HG02885 (cell line): Measurements from ENCODE around the gene PLXNC1.

ENCODE experiments used
- ATAC-seq: cut with Tn5 transposase; IDR thresholded peaks from one replicate; pipeline ENCODE4 v1.9.1; 2021; ENCODE audit warnings: mild to moderate bottlenecking; ENCODE audit not compliant: unreplicated experiment, poor library complexity

Gene PLXNC1

DNA sequence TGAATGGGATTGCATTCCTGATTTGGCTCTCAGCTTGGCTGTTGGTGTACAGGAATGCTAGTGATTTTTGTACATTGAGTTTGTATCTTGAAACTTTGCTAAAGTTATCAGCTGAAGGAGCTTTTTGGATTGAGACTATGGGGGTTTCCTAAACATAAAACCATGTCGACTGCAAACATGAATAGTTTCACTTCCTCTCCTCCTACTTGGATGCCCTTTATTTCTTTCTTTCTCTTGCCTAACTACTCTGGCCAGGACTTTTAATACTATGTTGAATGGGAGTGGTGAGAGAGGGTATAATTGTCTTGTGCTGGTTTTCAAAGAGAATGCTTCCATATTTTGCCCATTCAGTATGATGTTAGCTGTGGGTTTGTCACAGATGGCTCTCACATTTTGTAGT, 169.8 kb downstream of the PLXNC1 start:
- ATAC-seq: no peak

DNA sequence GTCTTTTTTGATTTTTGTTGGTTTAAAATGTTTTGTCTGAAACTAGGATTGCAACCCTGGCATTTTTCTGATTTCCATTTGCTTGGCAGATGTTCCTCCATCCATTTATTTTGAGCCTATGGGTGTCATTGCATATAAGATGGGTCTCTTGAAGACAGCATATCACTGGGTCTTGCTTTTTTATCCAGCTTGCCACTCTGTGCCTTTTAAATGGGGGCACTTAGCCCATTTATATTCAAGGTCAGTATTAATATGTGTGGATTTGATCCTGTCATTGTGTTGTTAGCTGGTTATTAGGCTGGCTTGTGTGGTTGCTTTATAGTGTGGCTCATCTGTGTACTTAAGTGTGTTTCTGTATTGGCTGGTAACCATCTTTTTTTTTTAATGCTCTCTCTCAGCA, 171.7 kb downstream of the PLXNC1 start:
- no peak for ATAC-seq

DNA sequence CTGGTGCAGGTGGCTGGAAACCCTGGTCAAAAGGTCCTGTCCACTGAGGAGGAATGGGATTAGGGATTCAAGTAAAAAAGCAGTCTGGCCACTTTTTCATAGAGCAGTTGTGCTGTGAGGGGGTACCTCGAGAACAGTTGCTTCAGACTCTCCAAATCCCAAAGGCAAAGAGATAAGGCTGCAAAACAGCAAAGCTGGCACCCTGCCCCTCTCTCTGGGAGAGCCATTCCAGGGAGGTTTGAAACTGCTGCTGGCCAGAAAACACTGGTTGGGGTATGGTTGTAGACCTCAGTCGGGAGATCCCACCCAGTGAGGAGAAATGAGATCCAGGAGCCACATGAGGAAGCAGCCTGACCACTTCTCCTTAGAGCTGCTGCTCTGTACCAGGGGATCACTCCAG, 174.0 kb downstream of the PLXNC1 start:
- no peak for ATAC-seq

DNA sequence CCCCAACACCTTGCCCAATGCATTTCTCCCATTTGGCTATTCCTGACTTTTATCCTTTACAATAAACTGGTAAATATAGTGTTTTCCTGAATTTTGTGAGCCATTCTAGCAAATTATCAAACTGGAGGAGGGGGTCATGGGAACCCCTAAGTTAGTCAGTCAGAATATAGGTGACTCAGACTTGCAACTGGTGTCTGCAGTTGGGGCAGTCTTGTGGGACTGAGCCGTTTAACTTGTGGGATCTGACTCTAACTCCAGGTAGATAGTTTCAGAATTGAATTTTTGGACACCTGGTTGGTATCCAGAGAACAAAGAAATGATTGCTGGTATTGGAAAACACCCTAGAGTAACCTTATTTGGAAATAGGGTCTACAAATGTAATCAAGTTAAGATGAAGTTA, 177.9 kb downstream of the PLXNC1 start:
- ATAC-seq: no peak

DNA sequence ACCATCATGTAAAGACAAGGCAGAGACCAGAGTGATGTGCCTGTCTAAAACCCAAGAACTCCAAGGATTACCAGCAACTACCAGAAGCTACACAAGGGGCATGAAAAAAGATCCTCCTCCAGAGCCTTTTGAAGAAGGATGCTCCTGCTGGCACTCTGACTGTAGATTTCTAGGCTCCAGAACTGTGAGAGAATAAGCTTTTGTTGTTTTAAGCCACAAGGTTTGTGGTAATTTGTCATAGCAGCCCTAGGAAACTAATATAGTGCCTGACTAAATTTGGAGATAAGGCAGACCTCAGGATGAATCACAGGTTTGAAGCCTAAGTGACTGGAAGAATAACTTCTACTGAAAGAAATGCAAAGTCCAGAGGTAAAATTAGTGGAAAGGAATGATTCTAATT, 178.3 kb downstream of the PLXNC1 start:
- no peak for ATAC-seq

DNA sequence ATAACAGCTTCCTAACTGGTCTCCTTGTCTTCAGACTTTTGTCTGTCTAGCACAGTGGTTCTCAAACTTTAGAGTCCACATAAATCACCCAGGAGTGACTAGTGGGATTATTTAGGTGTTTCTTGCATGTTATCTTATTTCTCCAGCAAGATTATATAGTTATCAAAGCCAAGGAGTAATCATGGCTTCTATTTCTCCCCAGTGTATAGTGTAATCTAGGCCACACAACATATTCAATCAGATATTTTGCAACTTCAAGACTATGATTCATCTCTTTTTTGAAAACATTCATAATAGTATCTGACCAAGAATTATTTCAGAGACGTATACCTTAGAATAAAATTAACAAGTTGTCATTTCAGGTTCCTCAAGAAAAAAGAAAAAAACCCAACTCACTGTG, 179.4 kb downstream of the PLXNC1 start:
- ATAC-seq: no peak

DNA sequence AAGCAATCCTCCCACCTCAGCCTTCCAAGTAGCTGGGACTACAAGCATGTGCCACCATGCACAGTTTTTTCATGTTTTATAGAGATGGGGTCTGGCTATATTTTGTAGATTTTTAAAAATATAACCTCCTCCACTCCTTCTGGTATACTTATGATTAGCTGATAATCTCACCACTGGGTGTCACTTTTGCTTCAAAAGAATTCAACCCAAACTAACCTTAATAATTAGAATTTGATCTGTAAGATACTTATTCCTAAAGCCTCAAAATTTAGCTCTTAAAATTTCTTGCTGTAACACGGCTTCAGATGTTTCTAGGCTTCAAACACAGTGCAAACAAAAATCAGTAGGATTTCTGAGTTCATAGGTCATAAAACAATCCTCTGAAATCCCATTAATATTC, 181.0 kb downstream of the PLXNC1 start:
- no peak for ATAC-seq

DNA sequence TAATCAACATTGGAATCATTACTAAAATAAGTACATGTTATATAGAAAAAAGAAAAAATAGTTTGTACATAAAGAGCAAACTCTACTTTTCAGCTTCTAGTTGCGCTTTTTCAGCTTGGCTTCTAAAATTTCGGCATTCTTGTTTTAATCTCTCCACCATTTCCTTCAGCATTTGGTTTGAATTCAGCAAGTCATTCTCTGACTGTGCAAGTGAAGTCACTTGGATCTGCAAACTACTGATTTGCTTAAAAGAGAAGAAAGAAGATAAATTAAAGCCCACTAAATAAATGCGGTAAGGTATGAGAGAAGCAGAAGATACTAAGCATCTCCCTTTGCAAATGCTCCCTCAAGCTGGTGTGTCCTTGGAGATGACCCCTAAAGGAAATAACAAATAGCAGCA, 185.0 kb downstream of the PLXNC1 start:
- no peak for ATAC-seq

DNA sequence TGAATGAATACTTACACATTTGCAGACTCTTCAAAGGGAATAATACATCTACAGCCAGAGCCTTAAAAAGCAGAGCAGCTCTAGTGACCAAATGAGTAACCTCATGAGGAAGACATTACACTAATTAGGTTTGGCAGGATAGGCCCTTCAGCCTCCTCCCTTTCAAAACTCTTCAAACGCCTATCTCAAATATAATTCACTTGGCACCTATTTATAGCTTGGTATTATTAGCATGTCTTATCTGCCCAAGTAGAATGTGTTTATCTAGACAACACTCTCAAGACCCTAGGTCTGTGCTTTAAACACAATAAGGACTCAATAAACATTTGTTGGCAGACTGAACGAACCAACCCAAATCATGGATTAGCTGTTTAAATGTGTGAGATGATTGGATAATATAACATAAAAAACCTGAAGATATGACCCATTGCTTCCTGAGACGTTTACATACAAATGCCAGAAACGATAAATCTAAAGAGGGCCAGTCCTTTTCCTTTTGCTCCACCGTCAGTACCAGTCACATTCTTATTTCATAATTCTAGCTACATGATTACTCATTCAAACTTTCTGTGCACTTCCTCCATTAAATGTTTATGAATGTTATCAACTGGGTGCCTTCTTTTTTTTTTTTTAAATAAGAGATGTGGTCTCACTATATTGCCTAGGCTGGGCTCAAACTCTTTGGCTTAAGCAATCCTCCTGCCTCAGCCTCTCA, 188.0 kb downstream of the PLXNC1 start:
- no peak for ATAC-seq

DNA sequence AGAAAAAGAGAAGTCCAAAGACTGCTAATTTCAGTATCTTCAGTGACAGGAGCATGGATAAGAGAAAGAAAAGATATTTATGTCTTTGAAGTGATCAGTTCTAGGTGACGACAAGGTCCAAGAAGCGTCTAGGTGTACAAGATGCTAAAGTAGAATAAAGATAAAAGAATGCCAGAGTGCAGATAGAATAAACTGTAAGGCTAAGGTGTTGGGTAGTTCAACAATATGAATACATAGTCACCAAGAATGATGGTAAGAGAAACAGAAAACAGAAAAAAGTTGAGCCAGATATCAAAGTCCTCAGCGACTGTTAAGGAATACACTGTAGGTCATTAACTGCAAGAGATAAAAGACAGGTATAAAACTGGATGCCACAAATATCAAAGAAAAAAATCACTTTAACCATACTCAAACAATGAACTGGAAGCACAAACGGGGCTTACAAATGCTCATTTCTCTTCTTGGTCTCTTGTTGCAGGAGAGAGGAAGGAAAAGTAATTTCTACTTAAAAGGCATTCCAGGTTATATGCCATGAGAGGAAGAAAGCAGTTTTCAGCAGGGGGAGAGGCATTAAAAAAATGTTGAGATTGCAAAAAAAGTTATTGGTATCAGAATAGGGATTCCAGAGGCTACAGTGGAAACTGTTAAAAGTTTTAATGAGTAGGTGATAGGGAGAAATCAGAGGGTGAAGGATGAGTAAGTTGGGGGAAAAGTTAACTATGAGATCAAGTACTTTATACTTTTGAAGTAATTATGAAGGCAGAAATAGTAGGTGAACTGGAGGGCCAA, 189.8 kb downstream of the PLXNC1 start:
- ATAC-seq: no peak

DNA sequence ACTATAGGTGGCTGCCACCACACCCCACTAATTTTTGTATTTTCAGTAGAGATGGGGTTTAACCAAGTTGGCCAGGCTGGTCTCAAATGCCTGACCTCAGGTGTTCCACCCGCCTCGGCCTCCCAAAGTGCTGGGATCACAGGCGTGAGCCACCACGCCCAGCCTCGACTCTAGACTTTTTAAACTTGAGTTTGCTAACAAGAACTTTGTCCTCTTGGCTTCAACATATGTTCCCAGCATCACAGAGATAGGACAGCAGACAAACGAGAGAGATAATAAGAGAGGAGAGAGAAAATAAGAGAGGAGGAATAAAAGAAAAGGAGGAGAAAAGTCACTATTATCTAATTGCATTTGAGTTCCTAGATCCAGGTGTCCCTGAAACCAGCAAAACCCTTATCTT, 192.2 kb downstream of the PLXNC1 start:
- ATAC-seq: no peak

DNA sequence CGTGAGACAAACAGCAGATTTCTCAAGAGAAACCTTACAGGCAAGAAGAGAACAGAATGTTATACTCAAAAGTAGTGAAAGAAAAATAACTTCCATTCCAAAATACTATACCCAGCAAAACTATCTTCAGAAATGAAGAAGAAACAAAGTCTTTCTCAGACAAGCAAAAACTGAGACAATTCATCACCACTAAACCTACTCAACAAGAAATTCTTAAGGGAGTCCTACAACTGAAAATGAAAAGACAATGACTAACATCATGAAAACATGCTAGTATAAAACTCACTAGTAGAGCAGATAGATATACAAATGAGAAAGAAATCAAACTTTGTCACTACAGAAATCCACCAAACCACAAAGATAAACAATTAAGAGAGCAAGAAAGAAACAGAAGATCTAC, 204.8 kb downstream of the PLXNC1 start:
- no peak for ATAC-seq
